ENCODE measurements around the gene ATG2B.

ATG2B gene

DNA sequence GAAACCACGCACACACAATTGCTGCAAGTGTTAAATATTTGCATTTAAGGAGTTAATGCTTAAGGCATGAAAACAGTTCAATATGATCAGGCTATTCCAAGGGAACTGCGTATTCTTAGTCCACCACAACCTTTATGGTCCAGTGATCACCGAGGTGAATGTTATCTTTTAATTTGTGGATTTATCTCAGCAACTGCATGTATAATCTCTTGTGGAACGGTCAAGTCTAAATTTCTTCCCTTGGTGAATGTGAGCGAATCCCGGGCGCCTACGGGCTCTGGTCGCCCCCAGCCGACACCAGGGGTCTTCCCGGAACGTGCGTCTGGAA lies 27.8 kb upstream of the ATG2B start:
- peaks cover 14 to 16% of the 10 kb centered on the region in 2 experiments for H3K4me1 ChIP-seq (ENCODE audit: control insufficient read depth in 1 of 2, insufficient read depth in 1 of 2, low read depth in 1 of 2, low read length in 1 of 2)
- H3K27ac ChIP-seq, result no peak overlapping the region
- TF ChIP-seq, protein P1, sequence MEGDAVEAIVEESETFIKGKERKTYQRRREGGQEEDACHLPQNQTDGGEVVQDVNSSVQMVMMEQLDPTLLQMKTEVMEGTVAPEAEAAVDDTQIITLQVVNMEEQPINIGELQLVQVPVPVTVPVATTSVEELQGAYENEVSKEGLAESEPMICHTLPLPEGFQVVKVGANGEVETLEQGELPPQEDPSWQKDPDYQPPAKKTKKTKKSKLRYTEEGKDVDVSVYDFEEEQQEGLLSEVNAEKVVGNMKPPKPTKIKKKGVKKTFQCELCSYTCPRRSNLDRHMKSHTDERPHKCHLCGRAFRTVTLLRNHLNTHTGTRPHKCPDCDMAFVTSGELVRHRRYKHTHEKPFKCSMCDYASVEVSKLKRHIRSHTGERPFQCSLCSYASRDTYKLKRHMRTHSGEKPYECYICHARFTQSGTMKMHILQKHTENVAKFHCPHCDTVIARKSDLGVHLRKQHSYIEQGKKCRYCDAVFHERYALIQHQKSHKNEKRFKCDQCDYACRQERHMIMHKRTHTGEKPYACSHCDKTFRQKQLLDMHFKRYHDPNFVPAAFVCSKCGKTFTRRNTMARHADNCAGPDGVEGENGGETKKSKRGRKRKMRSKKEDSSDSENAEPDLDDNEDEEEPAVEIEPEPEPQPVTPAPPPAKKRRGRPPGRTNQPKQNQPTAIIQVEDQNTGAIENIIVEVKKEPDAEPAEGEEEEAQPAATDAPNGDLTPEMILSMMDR (IDR thresholded peaks at IDR 0.05), result no peak

DNA sequence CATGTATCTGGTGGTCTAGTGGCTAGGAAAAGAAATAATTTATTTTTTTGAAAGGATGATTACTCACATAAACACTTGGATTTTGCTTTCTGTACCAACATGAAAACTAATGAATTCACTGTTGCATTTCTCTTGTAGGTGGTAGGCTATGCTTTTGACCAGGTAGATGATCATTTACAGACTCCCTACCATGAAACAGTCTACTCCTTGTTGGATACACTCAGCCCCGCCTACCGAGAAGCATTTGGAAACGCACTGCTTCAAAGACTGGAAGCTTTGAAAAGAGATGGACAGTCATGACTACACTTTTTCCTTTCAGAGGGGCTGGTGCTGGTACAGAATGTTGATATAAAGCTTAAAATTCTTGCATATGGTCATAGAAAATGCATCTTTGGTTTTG lies 22.2 kb upstream of the ATG2B start:
- H3K36me3 ChIP-seq, result peaks cover 44% of the 10 kb centered on the region
- H3K9me3 ChIP-seq, result no peaks in the 10 kb centered on the region
- H3K27ac ChIP-seq, result no peak overlapping the region
- no peaks in the 10 kb centered on the region for H3K4me1 ChIP-seq (ENCODE audit: control insufficient read depth in 1 of 2, insufficient read depth in 1 of 2, low read depth in 1 of 2, low read length in 1 of 2)
- peaks cover 15% of the 10 kb centered on the region for H3K27me3 ChIP-seq
- TF ChIP-seq, protein P1 (IDR thresholded peaks at IDR 0.05), result no peak
- no peak overlapping the region for H3K4me3 ChIP-seq (ENCODE audit: low read depth in 1 of 2, low read length in 1 of 2)

More for the DNA sequence above, 27.8 kb upstream of the ATG2B start:
- Histone ChIP-seq H3K4me3 (ENCODE audit: low read depth in 1 of 2, low read length in 1 of 2) (peak overlapping the region; percentile 77 to 85), H3K27me3 (peaks cover 68% of the 10 kb centered on the region), H3K36me3 (peaks cover 16% of the 10 kb centered on the region), H3K9me3 (no peaks in the 10 kb centered on the region)

DNA sequence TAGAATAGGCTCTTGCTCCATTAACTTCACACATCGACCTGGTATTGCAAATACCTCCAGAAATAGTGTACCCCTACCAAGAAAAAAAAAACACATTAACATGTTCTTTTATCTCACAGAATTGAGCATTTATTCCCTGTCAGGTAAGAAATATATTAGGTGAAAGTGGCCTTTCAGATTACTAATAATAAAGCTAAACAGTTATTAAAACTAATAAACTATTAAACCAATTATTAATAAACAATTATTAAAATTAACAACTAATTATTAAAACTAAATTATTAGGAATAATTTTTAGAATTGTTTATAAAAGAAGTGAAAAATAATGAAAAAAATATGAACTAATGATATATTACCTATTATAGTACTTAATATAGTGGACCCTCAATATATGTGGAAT lies 21.6 kb upstream of the ATG2B start:
- Histone ChIP-seq H3K4me1 (ENCODE audit: control insufficient read depth in 1 of 2, insufficient read depth in 1 of 2, low read depth in 1 of 2, low read length in 1 of 2) (no peaks in the 10 kb centered on the region), H3K27me3 (peaks cover 8% of the 10 kb centered on the region), H3K9me3 (no peaks in the 10 kb centered on the region), H3K4me3 (ENCODE audit: low read depth in 1 of 2, low read length in 1 of 2) (no peak overlapping the region), H3K36me3 (peaks cover 44% of the 10 kb centered on the region), H3K27ac (no peak overlapping the region)
- TF ChIP-seq, protein P1 (IDR thresholded peaks at IDR 0.05), result no peak

DNA sequence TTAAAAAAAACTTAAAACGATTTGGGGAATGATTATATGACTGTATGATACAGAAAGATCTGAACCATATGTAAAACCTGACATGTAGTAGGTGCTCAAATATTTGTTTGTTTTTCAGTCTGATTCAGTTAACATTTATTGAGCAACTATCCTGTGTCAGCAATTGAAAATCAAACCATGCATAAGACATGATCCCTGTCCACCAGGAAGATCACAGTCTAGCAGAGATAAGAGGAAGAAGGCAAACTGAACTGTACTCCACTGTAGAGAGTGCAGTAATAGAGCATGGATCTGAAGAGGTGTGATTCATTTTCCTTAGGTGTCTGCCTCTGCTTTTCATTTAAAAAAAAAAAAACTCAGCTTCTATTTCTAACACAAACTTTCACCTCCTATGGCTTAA lies 20.9 kb upstream of the ATG2B start:
- Histone ChIP-seq H3K36me3 (peaks cover 44% of the 10 kb centered on the region), H3K4me3 (ENCODE audit: low read depth in 1 of 2, low read length in 1 of 2) (no peak overlapping the region)

DNA sequence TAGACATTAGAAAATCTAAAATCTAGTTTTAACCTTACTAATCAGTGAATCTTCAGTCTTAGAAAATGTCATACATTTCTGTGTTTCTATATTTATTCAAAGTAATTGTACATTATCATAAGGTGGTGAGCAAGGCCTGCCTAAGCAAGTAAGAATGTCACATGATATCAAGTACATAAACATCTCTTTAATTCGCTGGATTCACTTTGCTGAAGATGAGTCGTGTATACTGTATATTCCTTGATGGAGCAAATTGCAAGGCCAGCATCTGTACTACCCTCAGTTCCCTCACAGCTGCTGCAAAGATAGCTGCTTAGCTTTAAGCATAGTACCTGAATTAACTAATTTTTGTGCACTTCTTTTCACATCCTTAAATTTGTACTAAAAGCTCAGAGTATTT lies 20.3 kb upstream of the ATG2B start:
- H3K27ac ChIP-seq, result no peak overlapping the region
- H3K9me3 ChIP-seq, result no peaks in the 10 kb centered on the region
- TF ChIP-seq, protein P1 (IDR thresholded peaks at IDR 0.05), result no peak
- no peaks in the 10 kb centered on the region for H3K27me3 ChIP-seq
- H3K4me1 ChIP-seq (ENCODE audit: control insufficient read depth in 1 of 2, insufficient read depth in 1 of 2, low read depth in 1 of 2, low read length in 1 of 2), result no peaks in the 10 kb centered on the region
- peaks cover 44% of the 10 kb centered on the region for H3K36me3 ChIP-seq
- no peak overlapping the region for H3K4me3 ChIP-seq (ENCODE audit: low read depth in 1 of 2, low read length in 1 of 2)

More for the DNA sequence above, 20.9 kb upstream of the ATG2B start:
- Histone ChIP-seq H3K27ac (no peak overlapping the region), H3K9me3 (no peaks in the 10 kb centered on the region), H3K4me1 (ENCODE audit: control insufficient read depth in 1 of 2, insufficient read depth in 1 of 2, low read depth in 1 of 2, low read length in 1 of 2) (no peaks in the 10 kb centered on the region), H3K27me3 (peaks cover 1% of the 10 kb centered on the region)
- TF ChIP-seq, protein P1 (IDR thresholded peaks at IDR 0.05), result no peak

DNA sequence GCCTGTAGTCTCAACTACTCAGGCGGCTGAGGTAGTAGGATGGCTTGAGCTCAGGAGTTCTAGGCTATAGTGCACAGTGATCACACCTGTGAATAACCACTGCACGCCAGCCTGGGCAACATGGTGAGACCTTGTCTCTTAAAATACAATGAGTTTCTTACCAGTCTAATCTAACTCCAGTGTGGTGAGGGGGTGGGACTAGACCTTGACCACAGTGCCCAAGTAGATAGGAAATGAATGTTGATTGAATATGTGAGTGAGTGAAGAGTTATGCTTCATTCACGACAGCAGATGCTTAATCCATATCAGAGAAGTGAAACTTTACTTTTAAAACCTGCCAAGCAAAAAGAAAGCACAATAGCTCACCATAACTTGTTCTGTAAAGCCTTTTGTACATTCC lies 17.6 kb upstream of the ATG2B start:
- H3K9me3 ChIP-seq, result no peaks in the 10 kb centered on the region
- H3K27ac ChIP-seq, result no peak overlapping the region
- H3K36me3 ChIP-seq, result peaks cover 29% of the 10 kb centered on the region

More for the DNA sequence above, 17.6 kb upstream of the ATG2B start:
- TF ChIP-seq, protein P1 (IDR thresholded peaks at IDR 0.05), result no peak
- no peaks in the 10 kb centered on the region for H3K27me3 ChIP-seq
- no peak overlapping the region for H3K4me3 ChIP-seq (ENCODE audit: low read depth in 1 of 2, low read length in 1 of 2)
- no peaks in the 10 kb centered on the region for H3K4me1 ChIP-seq (ENCODE audit: control insufficient read depth in 1 of 2, insufficient read depth in 1 of 2, low read depth in 1 of 2, low read length in 1 of 2)
